ENCODE data around the gene STING1. TPM values are rescaled to one million over a fixed set of nuclear protein-coding genes. Genes with fewer than 3 reads are reported as not detected.
A peak's percentile ranks its signal among the peaks of the same experiment; 100 is the strongest.

The STING1 gene
- total RNA-seq, 1 experiment from 2014 or later: 0.48 TPM

DNA sequence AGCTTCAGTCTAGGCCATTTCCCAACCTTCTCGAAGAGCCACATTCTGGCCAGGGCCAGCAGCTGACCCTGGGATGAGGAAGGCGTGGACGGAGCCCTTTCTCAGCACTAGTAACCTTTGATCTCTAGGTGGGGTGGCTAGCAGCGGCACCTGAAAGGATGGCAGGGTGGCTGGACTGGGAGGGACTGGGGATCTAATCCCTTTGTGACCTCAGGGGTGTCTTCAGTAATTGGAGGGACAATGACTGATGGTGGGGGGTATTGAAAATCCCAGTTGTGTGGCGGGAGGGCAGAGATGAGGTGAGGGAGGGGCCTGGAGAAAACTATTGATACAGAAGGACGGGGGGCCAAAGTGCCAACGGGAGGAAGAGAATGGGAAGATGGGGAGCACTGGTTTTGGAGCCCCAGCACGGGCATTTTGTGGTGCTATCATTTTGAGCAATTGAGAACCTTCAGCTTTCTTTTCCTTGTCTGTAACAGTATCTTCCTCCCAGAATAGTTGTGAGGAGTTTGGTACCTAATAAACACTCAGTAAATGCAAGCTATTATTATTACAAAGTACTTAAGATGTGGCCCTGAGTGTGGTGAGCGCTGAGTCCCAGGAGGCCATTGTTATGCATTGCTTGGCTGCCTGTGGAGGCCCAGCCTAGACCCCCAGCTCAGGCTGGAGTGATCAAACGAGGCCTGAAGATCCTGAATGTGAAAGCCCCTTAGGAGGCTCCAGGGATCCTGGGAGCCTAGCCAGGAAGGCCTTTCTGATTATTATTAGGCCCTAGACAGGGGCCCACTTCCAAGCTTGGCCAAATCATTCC, 41.3 kb upstream of the STING1 start:
- Histone ChIP-seq H3K4me1 (ENCODE audit: insufficient read depth, low read length) (peaks cover 17% of the 10 kb centered on the region; the same call in 1 of the 2 replicates), H2AFZ (ENCODE audit: low read length) (no peak overlapping the region), H4K5ac (ENCODE audit: insufficient read length, low read depth, low read length) (no peak overlapping the region), H3T11ph (ENCODE audit: low read length) (no peak overlapping the region), H3K23ac (ENCODE audit: insufficient read length, low read depth, low read length) (no peak overlapping the region), H2BK120ac (ENCODE audit: low read depth, low read length, poor library complexity, severe bottlenecking) (no peak overlapping the region), H3K9ac (ENCODE audit: extremely low read depth, insufficient read length, low read length) (no peak overlapping the region), H2BK20ac (ENCODE audit: low read depth, low read length, poor library complexity, severe bottlenecking) (no peak overlapping the region), H4K91ac (ENCODE audit: insufficient read length, low read depth, low read length) (no peak overlapping the region), H3K79me2 (ENCODE audit: insufficient read depth, low read length) (no peaks in the 10 kb centered on the region), H3K14ac (ENCODE audit: insufficient read depth, low read length) (no peak overlapping the region), H3K27me3 (ENCODE audit: insufficient read depth, low read length) (no peaks in the 10 kb centered on the region), H2AK5ac (ENCODE audit: insufficient read length, low read length) (no peak overlapping the region), H3K9me3 (ENCODE audit: control insufficient read depth, low read depth, low read length) (no peaks in the 10 kb centered on the region), H2BK5ac (ENCODE audit: insufficient read length, low read length) (no peak overlapping the region), H3K4me2 (ENCODE audit: insufficient read depth, insufficient read length, low read length) (peak overlapping the region; percentile 7), H2BK12ac (ENCODE audit: insufficient read length, low read depth, low read length) (no peak overlapping the region), H3K23me2 (ENCODE audit: insufficient read length, low read depth, low read length, poor library complexity, severe bottlenecking) (no peaks in the 10 kb centered on the region), H3K56ac (ENCODE audit: insufficient read length, low read depth, low read length) (no peak overlapping the region), H2BK15ac (ENCODE audit: low read depth, low read length) (no peak overlapping the region), H3K4ac (ENCODE audit: low read depth, low read length) (no peak overlapping the region), H4K20me1 (ENCODE audit: control insufficient read depth, insufficient read depth, insufficient read length) (no peaks in the 10 kb centered on the region), H3K18ac (ENCODE audit: insufficient read length, low read depth, low read length) (no peak overlapping the region), H3K27ac (ENCODE audit: insufficient read length, low read depth, low read length) (no peak overlapping the region), H3K79me1 (ENCODE audit: insufficient read depth, low read depth, low read length, poor library complexity, severe bottlenecking) (no peaks in the 10 kb centered on the region), H4K8ac (replicated peaks; ENCODE audit: insufficient read length, low read depth, low read length) (no peak overlapping the region)
- Mint-ChIP-seq H3K27ac (peak overlapping the region in 2 of 3 experiments; percentile 85 to 95; a peak in 5 of 7 replicates), H3K36me3 (ENCODE audit: insufficient read depth in 1 of 3, low read depth in 3 of 3) (peaks cover 0 to 1% (median 0%) of the 10 kb centered on the region in 3 experiments; a peak in 3 of 7 replicates), H3K27me3 (ENCODE audit: low read depth) (peaks cover 22% of the 10 kb centered on the region), H3K4me3 (peak overlapping the region in 1 of 2 experiments; percentile 46; a peak in 3 of 5 replicates), H3K9me3 (no peaks in the 10 kb centered on the region; a peak in 2 of 5 replicates), H3K4me1 (peaks cover 66 to 72% of the 10 kb centered on the region in 2 experiments)
- peak; percentile 94 for DNase-seq
- no CpG with 5 or more reads among the region's 10 CpGs for WGBS (ENCODE audit: extremely low coverage, insufficient read length, low lambda C conversion rate)
- TF ChIP-seq, protein P1, sequence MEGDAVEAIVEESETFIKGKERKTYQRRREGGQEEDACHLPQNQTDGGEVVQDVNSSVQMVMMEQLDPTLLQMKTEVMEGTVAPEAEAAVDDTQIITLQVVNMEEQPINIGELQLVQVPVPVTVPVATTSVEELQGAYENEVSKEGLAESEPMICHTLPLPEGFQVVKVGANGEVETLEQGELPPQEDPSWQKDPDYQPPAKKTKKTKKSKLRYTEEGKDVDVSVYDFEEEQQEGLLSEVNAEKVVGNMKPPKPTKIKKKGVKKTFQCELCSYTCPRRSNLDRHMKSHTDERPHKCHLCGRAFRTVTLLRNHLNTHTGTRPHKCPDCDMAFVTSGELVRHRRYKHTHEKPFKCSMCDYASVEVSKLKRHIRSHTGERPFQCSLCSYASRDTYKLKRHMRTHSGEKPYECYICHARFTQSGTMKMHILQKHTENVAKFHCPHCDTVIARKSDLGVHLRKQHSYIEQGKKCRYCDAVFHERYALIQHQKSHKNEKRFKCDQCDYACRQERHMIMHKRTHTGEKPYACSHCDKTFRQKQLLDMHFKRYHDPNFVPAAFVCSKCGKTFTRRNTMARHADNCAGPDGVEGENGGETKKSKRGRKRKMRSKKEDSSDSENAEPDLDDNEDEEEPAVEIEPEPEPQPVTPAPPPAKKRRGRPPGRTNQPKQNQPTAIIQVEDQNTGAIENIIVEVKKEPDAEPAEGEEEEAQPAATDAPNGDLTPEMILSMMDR (conservative IDR thresholded peaks at IDR 0.05): no peak

Measured in H9 (cell line).